ENCODE measurements around the gene CD79B. TPM values are rescaled to one million over a fixed set of nuclear protein-coding genes. Genes with fewer than 3 reads are reported as not detected.
"Not testable (repeated sequence)": the region's sequence is repeated elsewhere in the genome, so short reads cannot be mapped to it uniquely, and the experiment has no call there.

The CD79B gene
- total RNA-seq, 2 donors from 2014 or later: 19.5 to 31.1 TPM

GRCh38 chr17:63934183-63935112 is 2.3 kb upstream of the CD79B start:
- H3K36me3 Mint-ChIP-seq (ENCODE audit: low read depth): peaks cover 2% of the 10 kb centered on the region
- ATAC-seq (no peak), DNase-seq (no peak)
- H3K4me3 Mint-ChIP-seq: no peak overlapping the region
- peaks cover 29% of the 10 kb centered on the region for H3K4me1 Mint-ChIP-seq
- no peak overlapping the region for H3K27ac Mint-ChIP-seq
- H3K9me3 ChIP-seq (ENCODE audit: control insufficient read depth, low read length, poor library complexity, severe bottlenecking): no peaks in the 10 kb centered on the region
- H3K27me3 Mint-ChIP-seq: no peaks in the 10 kb centered on the region

GRCh38 chr17:63933598-63933997 is 1.5 kb upstream of the CD79B start:
- H3K9me3 ChIP-seq (ENCODE audit: control insufficient read depth, low read length, poor library complexity, severe bottlenecking): no peaks in the 10 kb centered on the region
- no peaks in the 10 kb centered on the region for H3K27me3 Mint-ChIP-seq
- peaks cover 25% of the 10 kb centered on the region for H3K4me1 Mint-ChIP-seq
- peaks cover 2% of the 10 kb centered on the region for H3K36me3 Mint-ChIP-seq (ENCODE audit: low read depth)
- no peak for ATAC-seq
- H3K4me3 Mint-ChIP-seq: no peak overlapping the region
- no peak for DNase-seq
- peak overlapping the region; percentile 87 for H3K27ac Mint-ChIP-seq

- no peaks in the 10 kb centered on the region for H3K27me3 Mint-ChIP-seq
- H3K27ac Mint-ChIP-seq: peak overlapping the region; percentile 87
- H3K4me1 Mint-ChIP-seq: peaks cover 21% of the 10 kb centered on the region
- peaks cover 2% of the 10 kb centered on the region for H3K36me3 Mint-ChIP-seq (ENCODE audit: low read depth)
- ATAC-seq (no peak), DNase-seq (no peak)
- no peaks in the 10 kb centered on the region for H3K9me3 ChIP-seq (ENCODE audit: control insufficient read depth, low read length, poor library complexity, severe bottlenecking)
- peak overlapping the region; percentile 96 for H3K4me3 Mint-ChIP-seq
Measured at GRCh38 chr17:63932721-63933120, 590 bp upstream of the CD79B start.

GRCh38 chr17:63930951-63931575 is 1.1 kb downstream of the CD79B start:
- DNase-seq: peak; percentile 23 to 59 (median 54)
- ATAC-seq: peak; percentile 74
- Mint-ChIP-seq H3K27me3 (no peaks in the 10 kb centered on the region), H3K4me1 (peaks cover 19% of the 10 kb centered on the region), H3K36me3 (ENCODE audit: low read depth) (peaks cover under 1% of the 10 kb centered on the region), H3K27ac (peak overlapping the region; percentile 87), H3K4me3 (peak overlapping the region; percentile 96)
- no peaks in the 10 kb centered on the region for H3K9me3 ChIP-seq (ENCODE audit: control insufficient read depth, low read length, poor library complexity, severe bottlenecking)

- H3K9me3 ChIP-seq (ENCODE audit: control insufficient read depth, low read length, poor library complexity, severe bottlenecking): no peaks in the 10 kb centered on the region
- DNase-seq (no peak), ATAC-seq (no peak)
- Mint-ChIP-seq H3K4me3 (peak overlapping the region; percentile 96), H3K27me3 (no peaks in the 10 kb centered on the region), H3K27ac (peak overlapping the region; percentile 87), H3K4me1 (peaks cover 18% of the 10 kb centered on the region), H3K36me3 (ENCODE audit: low read depth) (no peaks in the 10 kb centered on the region)
Measured at GRCh38 chr17:63929860-63930766, 2.0 kb downstream of the CD79B start.

GRCh38 chr17:63928966-63929695 is 3.0 kb downstream of the CD79B start:
- Mint-ChIP-seq H3K27me3 (no peaks in the 10 kb centered on the region), H3K36me3 (ENCODE audit: low read depth) (no peaks in the 10 kb centered on the region), H3K4me1 (peaks cover 18% of the 10 kb centered on the region), H3K27ac (no peak overlapping the region), H3K4me3 (peak overlapping the region; percentile 69)
- DNase-seq (no peak), ATAC-seq (no peak)
- no peaks in the 10 kb centered on the region for H3K9me3 ChIP-seq (ENCODE audit: control insufficient read depth, low read length, poor library complexity, severe bottlenecking)

GRCh38 chr17:63928172-63928666 is 3.9 kb downstream of the CD79B start:
- no peaks in the 10 kb centered on the region for H3K36me3 Mint-ChIP-seq (ENCODE audit: low read depth)
- no peaks in the 10 kb centered on the region for H3K27me3 Mint-ChIP-seq
- H3K4me1 Mint-ChIP-seq: peaks cover 18% of the 10 kb centered on the region
- no peak overlapping the region for H3K4me3 Mint-ChIP-seq
- H3K27ac Mint-ChIP-seq: no peak overlapping the region
- DNase-seq (no peak), ATAC-seq (no peak)
- H3K9me3 ChIP-seq (ENCODE audit: control insufficient read depth, low read length, poor library complexity, severe bottlenecking): no peaks in the 10 kb centered on the region

GRCh38 chr17:63927464-63928171 is 4.5 kb downstream of the CD79B start:
- H3K4me1 Mint-ChIP-seq: peaks cover 18% of the 10 kb centered on the region
- no peak for DNase-seq
- H3K27ac Mint-ChIP-seq: no peak overlapping the region
- H3K4me3 Mint-ChIP-seq: no peak overlapping the region
- no peak for ATAC-seq
- no peaks in the 10 kb centered on the region for H3K9me3 ChIP-seq (ENCODE audit: control insufficient read depth, low read length, poor library complexity, severe bottlenecking)
- no peaks in the 10 kb centered on the region for H3K27me3 Mint-ChIP-seq
- H3K36me3 Mint-ChIP-seq (ENCODE audit: low read depth): no peaks in the 10 kb centered on the region

- no peaks in the 10 kb centered on the region for H3K9me3 ChIP-seq (ENCODE audit: control insufficient read depth, low read length, poor library complexity, severe bottlenecking)
- H3K4me3 Mint-ChIP-seq: no peak overlapping the region
- H3K27ac Mint-ChIP-seq: no peak overlapping the region
- no peak for DNase-seq
- H3K36me3 Mint-ChIP-seq (ENCODE audit: low read depth): no peaks in the 10 kb centered on the region
- no peaks in the 10 kb centered on the region for H3K27me3 Mint-ChIP-seq
- H3K4me1 Mint-ChIP-seq: peaks cover 13% of the 10 kb centered on the region
- ATAC-seq: no peak
Measured at GRCh38 chr17:63926164-63926563, 6.0 kb downstream of the CD79B start.

- no peaks in the 10 kb centered on the region for H3K9me3 ChIP-seq (ENCODE audit: control insufficient read depth, low read length, poor library complexity, severe bottlenecking)
- Mint-ChIP-seq H3K27ac (no peak overlapping the region), H3K27me3 (no peaks in the 10 kb centered on the region), H3K4me1 (peaks cover 8% of the 10 kb centered on the region), H3K36me3 (ENCODE audit: low read depth) (no peaks in the 10 kb centered on the region), H3K4me3 (no peak overlapping the region)
- DNase-seq (no peak), ATAC-seq (peak; percentile 64)
Measured at GRCh38 chr17:63925615-63926014, 6.5 kb downstream of the CD79B start.

GRCh38 chr17:63922402-63922801 is 9.7 kb downstream of the CD79B start:
- DNase-seq; H3K4me3 Mint-ChIP-seq; H3K27ac Mint-ChIP-seq; H3K9me3 ChIP-seq (ENCODE audit: control insufficient read depth, low read length, poor library complexity, severe bottlenecking); H3K27me3 Mint-ChIP-seq; H3K36me3 Mint-ChIP-seq (ENCODE audit: low read depth): not testable (repeated sequence)
- peak; percentile 38 for ATAC-seq
- H3K4me1 Mint-ChIP-seq: peaks cover 12% of the 10 kb centered on the region

- not testable (repeated sequence) for H3K27ac Mint-ChIP-seq; H3K4me3 Mint-ChIP-seq; H3K36me3 Mint-ChIP-seq (ENCODE audit: low read depth); ATAC-seq; H3K9me3 ChIP-seq (ENCODE audit: control insufficient read depth, low read length, poor library complexity, severe bottlenecking); DNase-seq; H3K27me3 Mint-ChIP-seq
- peaks cover 12% of the 10 kb centered on the region for H3K4me1 Mint-ChIP-seq
Measured at GRCh38 chr17:63920779-63921178, 11.4 kb downstream of the CD79B start.

All from T-helper 17 cell (primary cell).